ENCODE measurements around the gene KCNMB2.

Gene KCNMB2

GRCh38 chr3:178646186-178646862 lies 110.1 kb downstream of the KCNMB2 start:
- TF ChIP-seq ZFX (IDR thresholded peaks at IDR 0.05; ENCODE audit: borderline replicate concordance) (no peak), CTCF (IDR thresholded peaks at IDR 0.05) (no peak)
- peak overlapping the region; percentile 14; the same call in 1 of the 2 replicates for H3K27ac ChIP-seq

- no peak overlapping the region for H3K27ac ChIP-seq
- TF ChIP-seq ZFX (IDR thresholded peaks at IDR 0.05; ENCODE audit: borderline replicate concordance) (no peak), CTCF (IDR thresholded peaks at IDR 0.05) (no peak)
Observed at GRCh38 chr3:178655488-178655887, 119.3 kb downstream of the KCNMB2 start.

GRCh38 chr3:178658694-178659325 lies 122.6 kb downstream of the KCNMB2 start:
- TF ChIP-seq CTCF (IDR thresholded peaks at IDR 0.05) (no peak), ZFX (IDR thresholded peaks at IDR 0.05; ENCODE audit: borderline replicate concordance) (no peak)
- H3K27ac ChIP-seq = no peak overlapping the region

GRCh38 chr3:178663201-178663934 lies 127.1 kb downstream of the KCNMB2 start:
- TF ChIP-seq CTCF (IDR thresholded peaks at IDR 0.05) (no peak), ZFX (IDR thresholded peaks at IDR 0.05; ENCODE audit: borderline replicate concordance) (no peak)
- no peak overlapping the region for H3K27ac ChIP-seq

GRCh38 chr3:178665747-178666146 lies 129.5 kb downstream of the KCNMB2 start:
- TF ChIP-seq CTCF (IDR thresholded peaks at IDR 0.05) (no peak), ZFX (IDR thresholded peaks at IDR 0.05; ENCODE audit: borderline replicate concordance) (no peak)
- no peak overlapping the region for H3K27ac ChIP-seq

GRCh38 chr3:178669022-178669601 lies 132.9 kb downstream of the KCNMB2 start:
- no peak overlapping the region for H3K27ac ChIP-seq
- TF ChIP-seq CTCF (IDR thresholded peaks at IDR 0.05) (no peak), ZFX (IDR thresholded peaks at IDR 0.05; ENCODE audit: borderline replicate concordance) (no peak)

Data from 22Rv1 (cell line).